Measurements from ENCODE around the gene ZNF221.
"Not testable (repeated sequence)": the region's sequence is repeated elsewhere in the genome, so short reads cannot be mapped to it uniquely, and the experiment has no call there.

ZNF221 gene

GRCh38 chr19:43950834-43951645 lies at the start of gene ZNF221:
ZNF221 (plus strand) TSS chr19:43951228; CDS start chr19:43962727, 11,499 bp downstream.
- FAIRE-seq: peak; percentile 92

GRCh38 chr19:43901395-43902390 lies 49.3 kb upstream of the ZNF221 start:
- FAIRE-seq: no peak

- no peak for FAIRE-seq
These were observed 48.6 kb upstream of the ZNF221 start for GRCh38 chr19:43902399-43902798.

GRCh38 chr19:43905897-43906296 lies 45.1 kb upstream of the ZNF221 start:
- FAIRE-seq: no peak

GRCh38 chr19:43906774-43907173 lies 44.3 kb upstream of the ZNF221 start:
- FAIRE-seq: no peak

- no peak for FAIRE-seq
These were observed 42.4 kb upstream of the ZNF221 start for GRCh38 chr19:43908659-43909058.

GRCh38 chr19:43910884-43911283 lies 40.1 kb upstream of the ZNF221 start:
- no peak for FAIRE-seq

GRCh38 chr19:43913383-43913782 lies 37.6 kb upstream of the ZNF221 start:
- no peak for FAIRE-seq

- no peak for FAIRE-seq
These were observed 37.0 kb upstream of the ZNF221 start for GRCh38 chr19:43914051-43914450.

- no peak for FAIRE-seq
These were observed 27.2 kb upstream of the ZNF221 start for GRCh38 chr19:43923875-43924274.

- no peak for FAIRE-seq
These were observed 22.2 kb upstream of the ZNF221 start for GRCh38 chr19:43928820-43929219.

GRCh38 chr19:43934055-43934984 lies 16.7 kb upstream of the ZNF221 start:
- FAIRE-seq: peak; percentile 51

- FAIRE-seq: peak; percentile 53
These were observed 15.9 kb upstream of the ZNF221 start, which contains the start of gene ZNF45 for GRCh38 chr19:43934985-43935708. ZNF45 (minus strand) TSS chr19:43935282; CDS start chr19:43922185, 13,097 bp downstream.

- no peak for FAIRE-seq
These were observed 14.8 kb upstream of the ZNF221 start for GRCh38 chr19:43936188-43936587.

- no peak for FAIRE-seq
These were observed 11.3 kb upstream of the ZNF221 start for GRCh38 chr19:43939557-43940260.

GRCh38 chr19:43940719-43941118 lies 10.3 kb upstream of the ZNF221 start:
- FAIRE-seq: no peak

GRCh38 chr19:43941209-43941608 lies 9.8 kb upstream of the ZNF221 start:
- no peak for FAIRE-seq

- FAIRE-seq: not testable (repeated sequence)
These were observed 3.6 kb upstream of the ZNF221 start for GRCh38 chr19:43947412-43947811.

GRCh38 chr19:43949803-43950202 lies 1.2 kb upstream of the ZNF221 start:
- FAIRE-seq: not testable (repeated sequence)

- FAIRE-seq: no peak
These were observed 5.8 kb downstream of the ZNF221 start for GRCh38 chr19:43956827-43957226.

GRCh38 chr19:43957891-43958290 lies 6.9 kb downstream of the ZNF221 start:
- FAIRE-seq: no peak
